ENCODE results near the gene SIRPA.

The SIRPA gene

DNA sequence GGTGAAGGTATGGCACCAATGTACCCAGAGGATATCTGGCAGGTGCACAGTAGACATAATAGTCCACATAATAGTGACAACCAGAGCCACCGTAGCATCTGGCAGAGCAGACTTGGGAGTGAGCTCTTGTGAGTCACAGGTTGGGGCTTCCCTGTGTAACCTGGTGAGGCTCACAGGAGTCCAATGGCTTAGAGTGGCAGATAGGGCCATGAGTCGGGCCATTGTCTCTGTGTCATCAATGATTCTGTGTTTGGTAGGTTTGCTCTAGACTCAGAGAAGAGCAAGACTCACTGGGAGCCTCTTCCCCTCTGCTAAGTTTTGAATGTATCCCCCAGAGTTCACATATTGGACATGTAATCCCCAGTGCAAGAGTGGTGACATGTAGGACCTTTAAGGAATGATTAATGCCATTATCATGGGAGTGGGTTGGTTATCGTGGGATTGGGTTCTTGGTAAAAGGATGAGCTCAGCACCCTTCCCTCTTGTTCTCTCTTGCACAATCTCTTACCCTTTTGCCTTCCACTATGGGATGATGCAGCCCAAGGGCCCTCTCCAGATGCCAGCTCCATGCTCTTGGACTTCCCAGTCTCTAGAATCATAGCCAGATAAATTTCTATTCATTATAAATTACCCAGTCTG, 22.6 kb upstream of the SIRPA start:
- TF ChIP-seq, protein P1, sequence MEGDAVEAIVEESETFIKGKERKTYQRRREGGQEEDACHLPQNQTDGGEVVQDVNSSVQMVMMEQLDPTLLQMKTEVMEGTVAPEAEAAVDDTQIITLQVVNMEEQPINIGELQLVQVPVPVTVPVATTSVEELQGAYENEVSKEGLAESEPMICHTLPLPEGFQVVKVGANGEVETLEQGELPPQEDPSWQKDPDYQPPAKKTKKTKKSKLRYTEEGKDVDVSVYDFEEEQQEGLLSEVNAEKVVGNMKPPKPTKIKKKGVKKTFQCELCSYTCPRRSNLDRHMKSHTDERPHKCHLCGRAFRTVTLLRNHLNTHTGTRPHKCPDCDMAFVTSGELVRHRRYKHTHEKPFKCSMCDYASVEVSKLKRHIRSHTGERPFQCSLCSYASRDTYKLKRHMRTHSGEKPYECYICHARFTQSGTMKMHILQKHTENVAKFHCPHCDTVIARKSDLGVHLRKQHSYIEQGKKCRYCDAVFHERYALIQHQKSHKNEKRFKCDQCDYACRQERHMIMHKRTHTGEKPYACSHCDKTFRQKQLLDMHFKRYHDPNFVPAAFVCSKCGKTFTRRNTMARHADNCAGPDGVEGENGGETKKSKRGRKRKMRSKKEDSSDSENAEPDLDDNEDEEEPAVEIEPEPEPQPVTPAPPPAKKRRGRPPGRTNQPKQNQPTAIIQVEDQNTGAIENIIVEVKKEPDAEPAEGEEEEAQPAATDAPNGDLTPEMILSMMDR (IDR thresholded peaks at IDR 0.05; ENCODE audit: control insufficient read depth, insufficient read depth, low read depth, low read length, missing control alignments) = no peak
- no peak overlapping the region for H3K4me3 ChIP-seq (ENCODE audit: control insufficient read depth, low read depth, low read length)
- no peak for DNase-seq (ENCODE audit: low read depth)

DNA sequence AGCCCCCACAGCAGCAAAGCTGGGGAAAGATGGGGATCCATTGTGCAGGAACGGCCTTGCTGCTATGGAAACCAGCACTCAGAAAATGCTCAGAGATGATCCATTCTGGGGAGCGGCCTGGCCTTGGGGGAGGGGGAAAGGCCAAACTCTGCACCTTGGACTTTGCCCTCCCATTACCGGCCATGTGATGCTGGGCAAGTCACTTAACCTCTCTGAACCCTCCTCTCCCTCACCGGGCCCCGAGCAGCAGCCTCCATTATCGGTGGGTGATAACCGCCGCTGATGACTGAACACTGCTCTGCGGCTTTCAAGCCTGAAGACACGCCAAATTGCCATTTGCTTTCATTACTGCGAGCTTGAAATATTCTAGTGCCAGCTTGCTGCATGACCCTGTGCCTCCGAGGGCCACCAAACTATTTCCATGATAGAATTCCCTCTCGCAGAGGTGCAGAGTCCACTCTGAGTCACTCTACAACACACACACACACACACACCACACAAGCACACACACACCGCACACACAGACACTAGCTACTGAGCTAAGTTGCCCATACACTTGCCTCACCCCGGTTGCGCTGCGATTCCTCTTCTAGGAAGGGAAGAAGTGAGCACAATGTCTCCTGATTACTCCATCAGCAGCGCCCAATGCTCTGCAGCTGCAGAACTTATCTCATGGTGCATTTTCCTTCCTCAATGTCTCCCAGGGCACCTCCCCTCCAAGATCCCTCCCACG, 20.6 kb upstream of the SIRPA start:
- no peak overlapping the region for H3K4me3 ChIP-seq (ENCODE audit: control insufficient read depth, low read depth, low read length)
- TF ChIP-seq, protein P1 (IDR thresholded peaks at IDR 0.05; ENCODE audit: control insufficient read depth, insufficient read depth, low read depth, low read length, missing control alignments) = no peak
- no peak for DNase-seq (ENCODE audit: low read depth)

DNA sequence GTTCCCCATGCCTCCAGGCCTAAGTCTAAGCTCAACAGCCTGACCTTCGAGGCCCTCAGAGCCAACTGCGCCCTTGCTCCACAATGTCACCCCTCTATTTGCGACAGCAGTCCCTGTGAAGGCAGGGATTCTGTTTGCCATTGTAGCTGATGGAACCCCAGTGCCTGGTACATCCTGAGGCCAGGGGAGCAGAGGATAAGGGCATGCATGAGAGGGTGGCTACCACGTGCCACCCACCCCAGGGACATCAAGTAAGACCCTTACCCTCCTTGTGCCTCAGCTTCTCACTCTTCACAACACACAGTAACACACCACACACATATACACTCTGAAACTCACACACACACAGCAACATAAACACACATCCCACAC, 20.0 kb upstream of the SIRPA start:
- H3K4me3 ChIP-seq (ENCODE audit: control insufficient read depth, low read depth, low read length) = no peak overlapping the region
- TF ChIP-seq, protein P1 (IDR thresholded peaks at IDR 0.05; ENCODE audit: control insufficient read depth, insufficient read depth, low read depth, low read length, missing control alignments) = no peak

DNA sequence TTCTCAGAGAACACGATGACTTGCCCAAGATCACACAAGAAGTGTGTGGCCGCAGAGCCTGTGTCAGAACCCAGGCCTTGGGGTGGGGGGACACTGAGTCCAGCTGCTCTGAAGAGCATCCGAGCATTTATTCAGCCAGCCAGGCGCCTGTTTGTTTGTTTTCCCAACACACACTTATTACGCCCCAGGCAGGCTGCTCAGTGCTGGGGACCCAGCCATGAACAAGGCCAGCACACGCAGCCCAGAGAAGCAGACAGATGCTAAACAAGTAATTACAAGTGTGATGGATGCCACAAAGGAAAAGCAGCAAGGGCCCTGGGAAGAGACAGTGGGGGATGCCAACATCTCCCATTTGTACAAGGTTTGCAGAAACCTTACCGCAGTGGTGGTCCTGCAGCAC, 19.4 kb upstream of the SIRPA start:
- no peak for DNase-seq (ENCODE audit: low read depth)
- TF ChIP-seq, protein P1 (IDR thresholded peaks at IDR 0.05; ENCODE audit: control insufficient read depth, insufficient read depth, low read depth, low read length, missing control alignments) = no peak
- H3K4me3 ChIP-seq (ENCODE audit: control insufficient read depth, low read depth, low read length) = no peak overlapping the region

More for the DNA sequence above, 20.0 kb upstream of the SIRPA start:
- DNase-seq (ENCODE audit: low read depth) = no peak

DNA sequence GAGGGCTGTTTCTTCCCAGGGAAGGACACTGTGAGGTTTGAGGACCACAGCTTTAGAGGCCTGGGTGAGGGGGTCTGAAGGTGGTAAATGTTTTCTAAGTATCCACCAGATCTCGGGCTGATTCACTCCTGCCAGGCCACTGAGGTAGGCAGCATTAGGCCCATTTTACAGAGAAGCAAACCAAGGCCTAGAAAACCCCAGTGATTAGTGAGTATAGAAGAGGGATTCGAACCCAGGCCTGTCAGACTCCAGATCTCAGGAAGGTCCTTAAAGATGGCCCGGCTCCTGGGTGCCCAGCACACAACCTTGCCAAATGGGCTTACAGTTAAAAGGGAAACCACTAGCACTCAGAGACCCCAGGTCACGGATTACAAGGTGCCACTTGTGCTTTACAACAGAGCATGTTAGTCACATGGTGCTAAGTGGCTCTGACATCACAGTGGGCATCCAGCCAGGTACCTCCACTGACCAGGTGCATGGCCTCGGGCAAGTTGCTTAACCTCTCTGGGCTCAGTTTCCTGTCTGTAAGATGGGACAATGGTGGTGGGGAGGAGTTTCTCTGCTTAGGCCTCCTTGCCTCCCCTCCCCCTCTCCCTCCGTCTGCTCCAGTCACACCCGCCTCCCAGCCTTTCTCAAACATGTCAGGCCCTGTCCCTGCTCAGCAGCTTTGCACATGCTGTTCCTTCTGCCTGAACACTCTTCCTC, 18.8 kb upstream of the SIRPA start:
- DNase-seq (ENCODE audit: low read depth) = no peak
- TF ChIP-seq, protein P1 (IDR thresholded peaks at IDR 0.05; ENCODE audit: control insufficient read depth, insufficient read depth, low read depth, low read length, missing control alignments) = no peak
- no peak overlapping the region for H3K4me3 ChIP-seq (ENCODE audit: control insufficient read depth, low read depth, low read length)

DNA sequence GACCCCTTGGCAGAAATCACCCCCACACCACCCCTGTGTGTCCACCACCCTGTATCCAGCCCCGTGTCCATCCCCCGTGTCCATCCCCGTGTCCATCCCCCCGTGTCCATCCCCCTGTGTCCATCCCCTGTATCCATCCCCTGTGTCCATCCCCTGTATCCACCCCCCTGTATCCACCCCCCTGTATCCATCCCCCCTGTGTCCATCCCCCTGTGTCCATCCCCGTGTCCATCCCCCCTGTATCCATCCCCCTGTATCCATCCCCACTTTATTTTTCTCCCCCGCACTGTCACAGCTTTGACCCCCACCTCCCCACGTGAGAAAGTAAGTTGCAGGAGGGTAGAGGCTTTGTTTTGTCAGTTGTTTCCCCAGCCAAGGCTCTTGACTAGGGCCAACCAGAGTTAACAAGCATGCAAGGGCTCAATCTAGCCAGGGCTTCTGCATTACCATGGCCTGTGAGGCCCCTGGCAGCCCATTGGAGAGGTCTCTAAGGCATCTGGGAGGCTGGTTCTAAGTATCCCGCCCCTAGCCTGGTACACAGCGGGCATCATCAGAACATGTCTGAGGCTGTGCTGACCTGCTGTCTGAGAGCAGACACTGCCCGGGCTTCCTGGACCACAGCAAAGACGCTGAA, 18.1 kb upstream of the SIRPA start:
- no peak for DNase-seq (ENCODE audit: low read depth)
- TF ChIP-seq, protein P1 (IDR thresholded peaks at IDR 0.05; ENCODE audit: control insufficient read depth, insufficient read depth, low read depth, low read length, missing control alignments) = no peak
- no peak overlapping the region for H3K4me3 ChIP-seq (ENCODE audit: control insufficient read depth, low read depth, low read length)
